ENCODE results near the gene CRYBG1. TPM values are rescaled to one million over a fixed set of nuclear protein-coding genes. Genes with fewer than 3 reads are reported as not detected.
A peak's percentile ranks its signal among the peaks of the same experiment; 100 is the strongest.

Gene CRYBG1
- total and polyA plus RNA-seq, 2 of the 13 experiments (the other 11 are each of a cell fraction or from before 2014, with no cell fraction given): 10.1 to 21.9 TPM

DNA sequence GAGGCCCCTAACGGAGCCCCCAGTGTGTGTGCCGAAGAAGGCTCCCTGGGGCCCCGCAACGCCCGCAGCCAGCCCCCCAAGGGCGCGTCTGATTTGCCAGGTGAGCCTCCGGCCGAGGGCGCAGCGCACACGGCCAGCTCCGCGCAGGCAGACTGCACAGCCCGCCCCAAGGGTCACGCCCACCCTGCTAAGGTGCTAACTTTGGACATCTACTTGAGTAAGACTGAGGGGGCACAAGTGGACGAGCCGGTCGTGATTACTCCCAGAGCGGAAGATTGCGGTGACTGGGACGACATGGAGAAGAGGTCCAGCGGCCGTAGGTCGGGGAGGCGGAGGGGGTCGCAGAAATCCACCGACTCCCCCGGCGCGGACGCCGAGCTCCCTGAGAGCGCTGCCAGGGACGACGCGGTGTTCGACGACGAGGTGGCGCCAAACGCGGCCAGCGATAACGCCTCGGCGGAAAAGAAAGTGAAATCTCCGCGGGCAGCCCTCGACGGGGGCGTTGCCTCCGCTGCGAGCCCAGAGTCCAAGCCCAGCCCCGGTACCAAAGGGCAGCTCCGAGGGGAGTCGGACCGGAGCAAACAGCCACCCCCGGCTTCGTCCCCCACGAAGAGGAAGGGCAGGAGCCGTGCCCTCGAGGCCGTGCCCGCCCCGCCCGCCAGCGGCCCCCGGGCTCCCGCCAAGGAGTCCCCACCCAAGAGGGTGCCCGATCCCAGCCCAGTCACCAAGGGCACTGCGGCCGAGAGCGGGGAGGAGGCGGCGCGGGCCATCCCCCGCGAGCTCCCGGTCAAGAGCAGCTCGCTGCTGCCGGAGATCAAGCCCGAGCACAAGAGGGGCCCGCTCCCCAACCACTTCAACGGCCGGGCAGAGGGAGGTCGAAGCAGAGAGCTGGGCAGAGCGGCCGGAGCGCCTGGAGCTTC is 151.8 kb downstream of the CRYBG1 start (continued):
- TF ChIP-seq, protein P1, sequence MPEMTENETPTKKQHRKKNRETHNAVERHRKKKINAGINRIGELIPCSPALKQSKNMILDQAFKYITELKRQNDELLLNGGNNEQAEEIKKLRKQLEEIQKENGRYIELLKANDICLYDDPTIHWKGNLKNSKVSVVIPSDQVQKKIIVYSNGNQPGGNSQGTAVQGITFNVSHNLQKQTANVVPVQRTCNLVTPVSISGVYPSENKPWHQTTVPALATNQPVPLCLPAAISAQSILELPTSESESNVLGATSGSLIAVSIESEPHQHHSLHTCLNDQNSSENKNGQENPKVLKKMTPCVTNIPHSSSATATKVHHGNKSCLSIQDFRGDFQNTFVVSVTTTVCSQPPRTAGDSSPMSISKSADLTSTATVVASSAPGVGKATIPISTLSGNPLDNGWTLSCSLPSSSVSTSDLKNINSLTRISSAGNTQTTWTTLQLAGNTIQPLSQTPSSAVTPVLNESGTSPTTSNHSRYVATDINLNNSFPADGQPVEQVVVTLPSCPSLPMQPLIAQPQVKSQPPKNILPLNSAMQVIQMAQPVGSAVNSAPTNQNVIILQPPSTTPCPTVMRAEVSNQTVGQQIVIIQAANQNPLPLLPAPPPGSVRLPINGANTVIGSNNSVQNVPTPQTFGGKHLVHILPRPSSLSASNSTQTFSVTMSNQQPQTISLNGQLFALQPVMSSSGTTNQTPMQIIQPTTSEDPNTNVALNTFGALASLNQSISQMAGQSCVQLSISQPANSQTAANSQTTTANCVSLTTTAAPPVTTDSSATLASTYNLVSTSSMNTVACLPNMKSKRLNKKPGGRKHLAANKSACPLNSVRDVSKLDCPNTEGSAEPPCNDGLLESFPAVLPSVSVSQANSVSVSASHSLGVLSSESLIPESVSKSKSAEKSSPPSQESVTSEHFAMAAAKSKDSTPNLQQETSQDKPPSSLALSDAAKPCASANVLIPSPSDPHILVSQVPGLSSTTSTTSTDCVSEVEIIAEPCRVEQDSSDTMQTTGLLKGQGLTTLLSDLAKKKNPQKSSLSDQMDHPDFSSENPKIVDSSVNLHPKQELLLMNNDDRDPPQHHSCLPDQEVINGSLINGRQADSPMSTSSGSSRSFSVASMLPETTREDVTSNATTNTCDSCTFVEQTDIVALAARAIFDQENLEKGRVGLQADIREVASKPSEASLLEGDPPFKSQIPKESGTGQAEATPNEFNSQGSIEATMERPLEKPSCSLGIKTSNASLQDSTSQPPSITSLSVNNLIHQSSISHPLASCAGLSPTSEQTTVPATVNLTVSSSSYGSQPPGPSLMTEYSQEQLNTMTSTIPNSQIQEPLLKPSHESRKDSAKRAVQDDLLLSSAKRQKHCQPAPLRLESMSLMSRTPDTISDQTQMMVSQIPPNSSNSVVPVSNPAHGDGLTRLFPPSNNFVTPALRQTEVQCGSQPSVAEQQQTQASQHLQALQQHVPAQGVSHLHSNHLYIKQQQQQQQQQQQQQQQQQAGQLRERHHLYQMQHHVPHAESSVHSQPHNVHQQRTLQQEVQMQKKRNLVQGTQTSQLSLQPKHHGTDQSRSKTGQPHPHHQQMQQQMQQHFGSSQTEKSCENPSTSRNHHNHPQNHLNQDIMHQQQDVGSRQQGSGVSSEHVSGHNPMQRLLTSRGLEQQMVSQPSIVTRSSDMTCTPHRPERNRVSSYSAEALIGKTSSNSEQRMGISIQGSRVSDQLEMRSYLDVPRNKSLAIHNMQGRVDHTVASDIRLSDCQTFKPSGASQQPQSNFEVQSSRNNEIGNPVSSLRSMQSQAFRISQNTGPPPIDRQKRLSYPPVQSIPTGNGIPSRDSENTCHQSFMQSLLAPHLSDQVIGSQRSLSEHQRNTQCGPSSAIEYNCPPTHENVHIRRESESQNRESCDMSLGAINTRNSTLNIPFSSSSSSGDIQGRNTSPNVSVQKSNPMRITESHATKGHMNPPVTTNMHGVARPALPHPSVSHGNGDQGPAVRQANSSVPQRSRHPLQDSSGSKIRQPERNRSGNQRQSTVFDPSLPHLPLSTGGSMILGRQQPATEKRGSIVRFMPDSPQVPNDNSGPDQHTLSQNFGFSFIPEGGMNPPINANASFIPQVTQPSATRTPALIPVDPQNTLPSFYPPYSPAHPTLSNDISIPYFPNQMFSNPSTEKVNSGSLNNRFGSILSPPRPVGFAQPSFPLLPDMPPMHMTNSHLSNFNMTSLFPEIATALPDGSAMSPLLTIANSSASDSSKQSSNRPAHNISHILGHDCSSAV (CRISPR knock-in tag; IDR thresholded peaks at IDR 0.05; ENCODE audit: borderline replicate concordance): no peak
- TF ChIP-seq KDM5B (CRISPR knock-in tag; IDR thresholded peaks at IDR 0.05; ENCODE audit: borderline replicate concordance) (peak; percentile 93), ZNF235 (CRISPR knock-in tag; IDR thresholded peaks at IDR 0.05; ENCODE audit: borderline replicate concordance) (0 out of 2 replicates have a peak, but pooled peaks have one; percentile 37), ZNF737 (CRISPR knock-in tag; IDR thresholded peaks at IDR 0.05; ENCODE audit: borderline replicate concordance) (no peak), ZNF780A (CRISPR knock-in tag; IDR thresholded peaks at IDR 0.05) (0 out of 2 replicates have a peak, but pooled peaks have one; percentile 50), MED13 (CRISPR knock-in tag; IDR thresholded peaks at IDR 0.05) (peak; percentile 40; the same call in 1 of the 2 replicates), ZNF564 (CRISPR knock-in tag; IDR thresholded peaks at IDR 0.05) (no peak; the same call in 1 of the 2 replicates), ZNF614 (CRISPR knock-in tag; IDR thresholded peaks at IDR 0.05; ENCODE audit: borderline replicate concordance) (peak; percentile 18; the same call in 1 of the 2 replicates), ZNF230 (CRISPR knock-in tag; IDR thresholded peaks at IDR 0.05) (peak; percentile 75; the same call in 1 of the 2 replicates), NBN (conservative IDR thresholded peaks at IDR 0.05) (no peak), SAFB2 (CRISPR knock-in tag; IDR thresholded peaks at IDR 0.05; ENCODE audit: borderline replicate concordance, low read depth) (no peak), ZNF138 (CRISPR knock-in tag; IDR thresholded peaks at IDR 0.05; ENCODE audit: low read depth) (peak; percentile 66; the same call in 1 of the 2 replicates)
- TF ChIP-seq, protein P2, sequence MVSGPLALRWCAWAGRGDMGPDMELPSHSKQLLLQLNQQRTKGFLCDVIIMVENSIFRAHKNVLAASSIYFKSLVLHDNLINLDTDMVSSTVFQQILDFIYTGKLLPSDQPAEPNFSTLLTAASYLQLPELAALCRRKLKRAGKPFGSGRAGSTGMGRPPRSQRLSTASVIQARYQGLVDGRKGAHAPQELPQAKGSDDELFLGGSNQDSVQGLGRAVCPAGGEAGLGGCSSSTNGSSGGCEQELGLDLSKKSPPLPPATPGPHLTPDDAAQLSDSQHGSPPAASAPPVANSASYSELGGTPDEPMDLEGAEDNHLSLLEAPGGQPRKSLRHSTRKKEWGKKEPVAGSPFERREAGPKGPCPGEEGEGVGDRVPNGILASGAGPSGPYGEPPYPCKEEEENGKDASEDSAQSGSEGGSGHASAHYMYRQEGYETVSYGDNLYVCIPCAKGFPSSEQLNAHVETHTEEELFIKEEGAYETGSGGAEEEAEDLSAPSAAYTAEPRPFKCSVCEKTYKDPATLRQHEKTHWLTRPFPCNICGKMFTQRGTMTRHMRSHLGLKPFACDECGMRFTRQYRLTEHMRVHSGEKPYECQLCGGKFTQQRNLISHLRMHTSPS (CRISPR knock-in tag; IDR thresholded peaks at IDR 0.05; ENCODE audit: low read depth): peak; percentile 79
- TF ChIP-seq, protein P3, sequence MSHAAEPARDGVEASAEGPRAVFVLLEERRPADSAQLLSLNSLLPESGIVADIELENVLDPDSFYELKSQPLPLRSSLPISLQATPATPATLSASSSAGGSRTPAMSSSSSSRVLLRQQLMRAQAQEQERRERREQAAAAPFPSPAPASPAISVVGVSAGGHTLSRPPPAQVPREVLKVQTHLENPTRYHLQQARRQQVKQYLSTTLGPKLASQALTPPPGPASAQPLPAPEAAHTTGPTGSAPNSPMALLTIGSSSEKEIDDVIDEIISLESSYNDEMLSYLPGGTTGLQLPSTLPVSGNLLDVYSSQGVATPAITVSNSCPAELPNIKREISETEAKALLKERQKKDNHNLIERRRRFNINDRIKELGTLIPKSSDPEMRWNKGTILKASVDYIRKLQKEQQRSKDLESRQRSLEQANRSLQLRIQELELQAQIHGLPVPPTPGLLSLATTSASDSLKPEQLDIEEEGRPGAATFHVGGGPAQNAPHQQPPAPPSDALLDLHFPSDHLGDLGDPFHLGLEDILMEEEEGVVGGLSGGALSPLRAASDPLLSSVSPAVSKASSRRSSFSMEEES (CRISPR knock-in tag; IDR thresholded peaks at IDR 0.05): no peak
- TF ChIP-seq, protein P4, sequence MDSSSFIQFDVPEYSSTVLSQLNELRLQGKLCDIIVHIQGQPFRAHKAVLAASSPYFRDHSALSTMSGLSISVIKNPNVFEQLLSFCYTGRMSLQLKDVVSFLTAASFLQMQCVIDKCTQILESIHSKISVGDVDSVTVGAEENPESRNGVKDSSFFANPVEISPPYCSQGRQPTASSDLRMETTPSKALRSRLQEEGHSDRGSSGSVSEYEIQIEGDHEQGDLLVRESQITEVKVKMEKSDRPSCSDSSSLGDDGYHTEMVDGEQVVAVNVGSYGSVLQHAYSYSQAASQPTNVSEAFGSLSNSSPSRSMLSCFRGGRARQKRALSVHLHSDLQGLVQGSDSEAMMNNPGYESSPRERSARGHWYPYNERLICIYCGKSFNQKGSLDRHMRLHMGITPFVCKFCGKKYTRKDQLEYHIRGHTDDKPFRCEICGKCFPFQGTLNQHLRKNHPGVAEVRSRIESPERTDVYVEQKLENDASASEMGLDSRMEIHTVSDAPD (CRISPR knock-in tag; IDR thresholded peaks at IDR 0.05): peak; percentile 48; the same call in 1 of the 2 replicates
